ENCODE results near the gene EPB41L4A.

GRCh38 chr5:112216140-112216539 lies 202.9 kb downstream of the EPB41L4A start:
- TF ChIP-seq CTCF (IDR thresholded peaks at IDR 0.05) (no peak), POLR2AphosphoS5 (IDR thresholded peaks at IDR 0.05; ENCODE audit: low read depth, low read length) (no peak), SIN3A (IDR thresholded peaks at IDR 0.05; ENCODE audit: borderline replicate concordance, insufficient read depth, low read depth, low read length) (no peak), REST (IDR thresholded peaks at IDR 0.05; ENCODE audit: insufficient read depth in 1 of 2, low read depth in 2 of 2, low read length in 1 of 2) (no peak), TCF7L2 (IDR thresholded peaks at IDR 0.05; ENCODE audit: low read depth, low read length) (no peak)
